ENCODE results near the gene ELOVL7. TPM values are rescaled to one million over a fixed set of nuclear protein-coding genes. Genes with fewer than 3 reads are reported as not detected.

ELOVL7 gene
- total and polyA plus RNA-seq, 2 of the 4 experiments (the other 2 are of a cell fraction), result 0.18 TPM; not detected in 1

- H3K9me3 ChIP-seq (ENCODE audit: control insufficient read depth, insufficient read depth, low read length), result no peaks in the 10 kb centered on the region
- in situ Hi-C loops (cut with MboI; ENCODE audit: low sequenced_read_pairs) (no loop called here), dilution Hi-C loops (cut with HindIII; ENCODE audit: low sequenced_read_pairs, unreplicated experiment) (no loop called here), intact Hi-C loops (cut with micrococcal nuclease) (no loop called here)
- H3K36me3 ChIP-seq (ENCODE audit: control insufficient read depth, insufficient read depth, low read length), result no peaks in the 10 kb centered on the region
- no peaks in the 10 kb centered on the region for H4K20me1 ChIP-seq (ENCODE audit: insufficient read depth, low read length)
- no peak overlapping the region for H2AK9ac ChIP-seq (replicated peaks; ENCODE audit: low read depth, low read length, poor library complexity)
- H3K4ac ChIP-seq (ENCODE audit: low read depth, low read length), result no peak overlapping the region
- no peak for DNase-seq
- H3K23ac ChIP-seq (ENCODE audit: low read depth, low read length), result no peak overlapping the region
- no TSS peak for BruUV-seq (replicated peaks)
- H3K56ac ChIP-seq (ENCODE audit: extremely low read depth, insufficient read depth, low read length), result no peak overlapping the region
- H2BK15ac ChIP-seq (ENCODE audit: low read depth, low read length), result no peak overlapping the region
- no peak overlapping the region for H3K9ac ChIP-seq (ENCODE audit: low read depth, low read length)
- no peak overlapping the region for H3K4me2 ChIP-seq (ENCODE audit: low read depth, low read length)
- ChIA-PET POLR2A (ENCODE audit: unreplicated experiment) (no interaction called here), CTCF (no interaction called here)
- no peak overlapping the region for H2BK120ac ChIP-seq (ENCODE audit: low read depth, low read length)
- TF ChIP-seq MAZ (IDR thresholded peaks at IDR 0.05; ENCODE audit: borderline replicate concordance, low read depth, low read length) (no peak), CHD1 (IDR thresholded peaks at IDR 0.05; ENCODE audit: low read depth, low read length) (no peak), MAFK (IDR thresholded peaks at IDR 0.05; ENCODE audit: low read depth, low read length) (no peak), MXI1 (IDR thresholded peaks at IDR 0.05; ENCODE audit: borderline replicate concordance, low read depth, low read length) (no peak), SMC3 (IDR thresholded peaks at IDR 0.05; ENCODE audit: low read depth, low read length) (no peak), USF2 (IDR thresholded peaks at IDR 0.05; ENCODE audit: low read depth, low read length) (no peak), RCOR1 (IDR thresholded peaks at IDR 0.05; ENCODE audit: insufficient replicate concordance, low read length) (no peak), RAD21 (IDR thresholded peaks at IDR 0.05; ENCODE audit: low read length) (no peak), NFE2L2 (IDR thresholded peaks at IDR 0.05; ENCODE audit: low read depth, low read length) (no peak), POLR2A (IDR thresholded peaks at IDR 0.05; ENCODE audit: low read depth, low read length) (no peak), CEBPB (IDR thresholded peaks at IDR 0.05; ENCODE audit: low read depth, low read length) (no peak), ELK1 (IDR thresholded peaks at IDR 0.05; ENCODE audit: borderline replicate concordance, low read depth, low read length) (no peak), BHLHE40 (IDR thresholded peaks at IDR 0.05; ENCODE audit: low read depth, low read length) (no peak), RFX5 (IDR thresholded peaks at IDR 0.05; ENCODE audit: low read depth, low read length) (no peak), FOS (IDR thresholded peaks at IDR 0.05; ENCODE audit: low read depth, low read length) (no peak)
- TF ChIP-seq, protein P1, sequence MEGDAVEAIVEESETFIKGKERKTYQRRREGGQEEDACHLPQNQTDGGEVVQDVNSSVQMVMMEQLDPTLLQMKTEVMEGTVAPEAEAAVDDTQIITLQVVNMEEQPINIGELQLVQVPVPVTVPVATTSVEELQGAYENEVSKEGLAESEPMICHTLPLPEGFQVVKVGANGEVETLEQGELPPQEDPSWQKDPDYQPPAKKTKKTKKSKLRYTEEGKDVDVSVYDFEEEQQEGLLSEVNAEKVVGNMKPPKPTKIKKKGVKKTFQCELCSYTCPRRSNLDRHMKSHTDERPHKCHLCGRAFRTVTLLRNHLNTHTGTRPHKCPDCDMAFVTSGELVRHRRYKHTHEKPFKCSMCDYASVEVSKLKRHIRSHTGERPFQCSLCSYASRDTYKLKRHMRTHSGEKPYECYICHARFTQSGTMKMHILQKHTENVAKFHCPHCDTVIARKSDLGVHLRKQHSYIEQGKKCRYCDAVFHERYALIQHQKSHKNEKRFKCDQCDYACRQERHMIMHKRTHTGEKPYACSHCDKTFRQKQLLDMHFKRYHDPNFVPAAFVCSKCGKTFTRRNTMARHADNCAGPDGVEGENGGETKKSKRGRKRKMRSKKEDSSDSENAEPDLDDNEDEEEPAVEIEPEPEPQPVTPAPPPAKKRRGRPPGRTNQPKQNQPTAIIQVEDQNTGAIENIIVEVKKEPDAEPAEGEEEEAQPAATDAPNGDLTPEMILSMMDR (conservative IDR thresholded peaks at IDR 0.05; ENCODE audit: low read depth, low read length), result no peak
- no CpG with 5 or more reads among the region's 2 CpGs for WGBS, 2 experiments (ENCODE audit: extremely low coverage in 2 of 2, insufficient read length in 1 of 2)
- ATAC-seq (ENCODE audit: low read depth), result no peak
- no peak overlapping the region for H3K18ac ChIP-seq (ENCODE audit: low read depth, low read length)
- no peak overlapping the region for H2AFZ ChIP-seq (replicated peaks; ENCODE audit: low read length, poor library complexity)
- H4K8ac ChIP-seq (ENCODE audit: low read depth in 2 of 2, low read length in 2 of 2), result no peak overlapping the region
- H3K4me3 ChIP-seq (ENCODE audit: insufficient read depth, low read depth, low read length), result no peak overlapping the region
- no peak overlapping the region for H2BK20ac ChIP-seq (ENCODE audit: low read depth, low read length)
- H3K14ac ChIP-seq (replicated peaks; ENCODE audit: low read depth, low read length), result no peak overlapping the region
- H2AK5ac ChIP-seq (ENCODE audit: low read depth, low read length), result no peak overlapping the region
- H3K27ac ChIP-seq (ENCODE audit: insufficient read depth, low read length), result no peak overlapping the region
- no peaks in the 10 kb centered on the region for H3K27me3 ChIP-seq (ENCODE audit: control insufficient read depth, insufficient read depth, low read length)
- no peak overlapping the region for H4K91ac ChIP-seq (ENCODE audit: insufficient read depth, low read depth, low read length)
- H4K5ac ChIP-seq (ENCODE audit: low read depth, low read length), result no peak overlapping the region
- H3K4me1 ChIP-seq (ENCODE audit: control insufficient read depth, insufficient read depth, low read length), result no peaks in the 10 kb centered on the region
- H3K79me1 ChIP-seq (ENCODE audit: low read depth in 1 of 2, low read length in 2 of 2), result no peaks in the 10 kb centered on the region
- no peak overlapping the region for H2BK5ac ChIP-seq (ENCODE audit: low read depth, low read length, poor library complexity, severe bottlenecking)
- H3K9me1 ChIP-seq (ENCODE audit: insufficient read depth, low read length), result no peaks in the 10 kb centered on the region
These were observed 43.7 kb upstream of the ELOVL7 start for GRCh38 chr5:60887746-60888145.

Data from IMR-90 (cell line).